ENCODE measurements around the gene TDRD9. TPM values are rescaled to one million over a fixed set of nuclear protein-coding genes. Genes with fewer than 3 reads are reported as not detected.

Gene TDRD9
- total and polyA plus RNA-seq, 2 experiments from 2014 or later, result 0.24 TPM; not detected in 1

DNA sequence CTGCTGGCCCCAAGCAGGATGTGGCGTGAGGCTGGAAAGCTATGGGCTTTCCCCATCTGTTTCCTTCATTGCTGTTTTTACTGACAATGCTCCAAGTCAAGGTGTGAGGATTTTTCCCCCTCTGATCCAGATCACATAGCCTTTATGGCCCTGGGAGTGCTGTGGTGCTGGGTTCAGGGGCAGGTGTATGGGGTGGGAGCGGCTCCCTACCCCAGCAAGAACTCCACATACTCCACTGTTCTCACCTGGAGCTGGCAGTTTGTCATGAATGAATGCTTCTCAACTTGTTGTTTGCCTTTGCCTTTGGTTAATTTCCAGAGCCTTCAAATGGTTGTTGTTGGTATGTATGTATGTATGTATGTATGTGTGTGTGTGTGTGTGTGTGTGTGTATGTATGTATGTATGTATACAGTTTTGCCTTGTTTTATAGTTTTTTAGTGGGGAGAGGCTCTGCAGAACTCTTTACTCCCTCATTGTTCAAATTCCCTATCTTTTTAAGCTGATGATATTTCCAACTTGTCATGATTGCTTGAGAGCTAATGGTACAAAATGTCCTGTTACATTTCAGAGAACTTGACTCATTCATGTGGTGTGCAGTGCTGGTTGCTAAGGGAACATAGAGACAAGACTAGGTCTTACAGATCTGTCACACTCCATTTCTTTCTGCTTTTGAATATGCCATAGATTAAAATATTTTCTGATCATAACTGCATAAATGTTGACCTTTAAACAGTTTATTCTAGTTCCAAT lies 120.7 kb downstream of the TDRD9 start:
- H3K27me3 Mint-ChIP-seq (ENCODE audit: insufficient read depth, low read depth, poor library complexity), result no peaks in the 10 kb centered on the region
- Histone ChIP-seq H3F3A (replicated peaks; ENCODE audit: low read depth) (no peaks in the 10 kb centered on the region), H3K36me3 (ENCODE audit: insufficient read depth) (no peaks in the 10 kb centered on the region), H3K27ac (ENCODE audit: low read depth) (no peak overlapping the region), H4K20me1 (replicated peaks; ENCODE audit: insufficient read depth) (no peaks in the 10 kb centered on the region), H3K79me2 (replicated peaks; ENCODE audit: insufficient read depth) (no peaks in the 10 kb centered on the region), H3K4me1 (ENCODE audit: insufficient read depth) (no peaks in the 10 kb centered on the region), H3K27me3 (ENCODE audit: insufficient read depth) (no peaks in the 10 kb centered on the region), H3K9me2 (ENCODE audit: insufficient read depth) (no peaks in the 10 kb centered on the region), H2AFZ (no peak overlapping the region), H3K4me3 (no peak overlapping the region), H3K4me2 (no peak overlapping the region)
- no peak for TF ChIP-seq CTCF (conservative IDR thresholded peaks at IDR 0.05; ENCODE audit: low read depth in 2 of 2)
- TF ChIP-seq JUNB (IDR thresholded peaks at IDR 0.05; ENCODE audit: unreplicated experiment), result no peak
- TF ChIP-seq ZNF114 (CRISPR knock-in tag; IDR thresholded peaks at IDR 0.05), result no peak
- TF ChIP-seq EZH2phosphoT487 (IDR thresholded peaks at IDR 0.05; ENCODE audit: unreplicated experiment), result no peak
- no peak for TF ChIP-seq EZH2 (IDR thresholded peaks at IDR 0.05; ENCODE audit: low read depth, unreplicated experiment)
- no peak for TF ChIP-seq NANOG (IDR thresholded peaks at IDR 0.05; ENCODE audit: borderline replicate concordance)
- TF ChIP-seq STAT1 (IDR thresholded peaks at IDR 0.05; ENCODE audit: unreplicated experiment), result no peak
- TF ChIP-seq ZNF331 (CRISPR knock-in tag; IDR thresholded peaks at IDR 0.05; ENCODE audit: low read depth), result no peak
- TF ChIP-seq ETS1 (IDR thresholded peaks at IDR 0.05), result no peak
- no peak for TF ChIP-seq ZNF462 (CRISPR knock-in tag; IDR thresholded peaks at IDR 0.05)
- no peak for TF ChIP-seq POLR2AphosphoS5 (IDR thresholded peaks at IDR 0.05; ENCODE audit: low read depth)
- no peak for TF ChIP-seq REST (IDR thresholded peaks at IDR 0.05; ENCODE audit: unreplicated experiment)
- no peak for TF ChIP-seq CREB1 (CRISPR knock-in tag; IDR thresholded peaks at IDR 0.05; ENCODE audit: low read depth)
- H3K27ac Mint-ChIP-seq, result no peak overlapping the region
- DNase-seq (ENCODE audit: low spot score), result no peak
- no peaks in the 10 kb centered on the region for H3K9me3 Mint-ChIP-seq
- H3K4me3 Mint-ChIP-seq, result no peak overlapping the region
- H3K4me1 Mint-ChIP-seq, result no peaks in the 10 kb centered on the region; the same call in 2 of the 3 replicates
- H3K36me3 Mint-ChIP-seq (ENCODE audit: low read depth), result no peaks in the 10 kb centered on the region
- no peak for ATAC-seq

Data from GM23338 (cell line).